Suprapubic skin (tissue), 4 donors: Measurements from ENCODE around the gene OXCT1.

Source experiments
- EP300 ChIP-seq: sonication (generic); formaldehyde crosslinking; IDR thresholded peaks from one replicate; pipeline ENCODE4 v1.6.1; 2017; ENCODE audit warnings: antibody characterized with exemption
- POLR2A ChIP-seq, 2 donors: fragments of 450-650 bp; IDR thresholded peaks; one replicate each; pipeline ENCODE4 v1.6.1; 2017; ENCODE audit warnings: antibody characterized with exemption in 2 of 2, mild to moderate bottlenecking in 2 of 2, moderate library complexity in 2 of 2
- POLR2AphosphoS5 ChIP-seq, 3 donors: sonication (generic); formaldehyde crosslinking; IDR thresholded peaks; one replicate each; pipeline ENCODE4 v1.6.1; 2017; ENCODE audit warnings: antibody characterized with exemption in 3 of 3
- TF ChIP-seq, protein P1 (sequence below), 2 donors: fragments of 200-600 bp in 1 of 2; fragments of 450-650 bp in 1 of 2; sonication (generic) in 1 of 2; IDR thresholded peaks; one replicate each; pipeline ENCODE4 v1.5.1; 2016 to 2019; ENCODE audit warnings: antibody characterized with exemption in 2 of 2, mild to moderate bottlenecking in 1 of 2, moderate library complexity in 1 of 2

DNA sequence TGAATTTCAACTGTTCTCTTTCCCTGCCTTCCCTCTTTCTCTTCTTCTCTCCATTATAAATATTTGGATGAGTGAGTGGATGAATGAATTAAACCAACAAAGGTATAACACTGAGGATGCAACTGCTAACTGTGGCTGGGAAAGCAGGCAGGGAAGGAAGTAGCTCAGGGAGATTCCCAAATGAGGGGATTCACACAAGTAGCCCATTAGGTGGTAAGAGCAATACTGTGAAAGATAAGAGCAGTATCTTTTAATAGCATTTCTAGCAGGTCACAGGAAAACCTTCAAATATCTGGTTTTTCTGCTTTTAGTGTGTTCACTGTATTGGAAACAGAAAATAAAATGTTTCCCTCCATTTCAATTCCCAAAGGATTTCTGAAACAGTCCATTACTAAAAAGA, 105.6 kb downstream of the OXCT1 start:
- TF ChIP-seq, protein P1, sequence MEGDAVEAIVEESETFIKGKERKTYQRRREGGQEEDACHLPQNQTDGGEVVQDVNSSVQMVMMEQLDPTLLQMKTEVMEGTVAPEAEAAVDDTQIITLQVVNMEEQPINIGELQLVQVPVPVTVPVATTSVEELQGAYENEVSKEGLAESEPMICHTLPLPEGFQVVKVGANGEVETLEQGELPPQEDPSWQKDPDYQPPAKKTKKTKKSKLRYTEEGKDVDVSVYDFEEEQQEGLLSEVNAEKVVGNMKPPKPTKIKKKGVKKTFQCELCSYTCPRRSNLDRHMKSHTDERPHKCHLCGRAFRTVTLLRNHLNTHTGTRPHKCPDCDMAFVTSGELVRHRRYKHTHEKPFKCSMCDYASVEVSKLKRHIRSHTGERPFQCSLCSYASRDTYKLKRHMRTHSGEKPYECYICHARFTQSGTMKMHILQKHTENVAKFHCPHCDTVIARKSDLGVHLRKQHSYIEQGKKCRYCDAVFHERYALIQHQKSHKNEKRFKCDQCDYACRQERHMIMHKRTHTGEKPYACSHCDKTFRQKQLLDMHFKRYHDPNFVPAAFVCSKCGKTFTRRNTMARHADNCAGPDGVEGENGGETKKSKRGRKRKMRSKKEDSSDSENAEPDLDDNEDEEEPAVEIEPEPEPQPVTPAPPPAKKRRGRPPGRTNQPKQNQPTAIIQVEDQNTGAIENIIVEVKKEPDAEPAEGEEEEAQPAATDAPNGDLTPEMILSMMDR (IDR thresholded peaks at IDR 0.05), result no peak
- TF ChIP-seq POLR2A (IDR thresholded peaks at IDR 0.05), result no peak
- no peak for TF ChIP-seq POLR2AphosphoS5 (IDR thresholded peaks at IDR 0.05)
- TF ChIP-seq EP300, result no peak
